Aortic smooth muscle cell (primary cell): ENCODE measurements around the gene LRIG1. TPM values are rescaled to one million over a fixed set of nuclear protein-coding genes. Genes with fewer than 3 reads are reported as not detected.

ENCODE experiments used
- total RNA-seq: library from RNA; depleted of rRNA; stranded (reverse); fragments of >200 nt; gene quantifications from 2 replicates; pipeline ENCODE4 v1.2.3, GENCODE V29; 2014

The LRIG1 gene
- 84.4 and 131 TPM in 2 replicates for total RNA-seq

GRCh38 chr3:66500576-66501482 is at the start of gene LRIG1:
LRIG1 (minus strand) TSS chr3:66501022; CDS start chr3:66500407, 615 bp downstream.

